Brain microvascular endothelial cell (primary cell): Measurements from ENCODE around the gene CARMIL3.
"Not testable (repeated sequence)": the region's sequence is repeated elsewhere in the genome, so short reads cannot be mapped to it uniquely, and the experiment has no call there.

Source experiments
- DNase-seq: peaks from one replicate; pipeline ENCODE4 v3.0.0-alpha.2; 2020
- H3K27ac ChIP-seq: fragments of 250-450 bp; sonication (Bioruptor Pico); 2 replicates; pipeline ENCODE4 v1.5.1; 2020; ENCODE audit warnings: mild to moderate bottlenecking, moderate library complexity
- H3K27me3 ChIP-seq: fragments of 250-450 bp; sonication (Bioruptor Pico); replicated peaks from 2 replicates; pipeline ENCODE4 v1.5.1; 2020; ENCODE audit warnings: mild to moderate bottlenecking
- H3K36me3 ChIP-seq: fragments of 250-450 bp; sonication (Bioruptor Pico); replicated peaks from 2 replicates; pipeline ENCODE4 v1.5.1; 2020; ENCODE audit warnings: mild to moderate bottlenecking
- H3K4me3 ChIP-seq: 2 replicates; pipeline ENCODE4 v1.5.1; 2011; ENCODE audit warnings: low read depth, mild to moderate bottlenecking, control low read depth, low read length, moderate library complexity
- CTCF ChIP-seq: IDR thresholded peaks from 2 replicates; pipeline ENCODE4 v1.5.1; 2011; ENCODE audit warnings: low read depth, mild to moderate bottlenecking, moderate library complexity, low read length, control low read depth, inconsistent platforms; ENCODE audit errors: missing control alignments
- in situ Hi-C: cut with HindIII; loops from 2 replicates; pipeline ENCODE4 v1.10.0; 2017; ENCODE audit warnings: low sequenced_read_pairs, low pct_ligation_motif_present

CARMIL3 gene

GRCh38 chr14:24103451-24103850 lies 51.6 kb downstream of the CARMIL3 start:
- H3K27me3 ChIP-seq: no peaks in the 10 kb centered on the region
- no peak for TF ChIP-seq CTCF
- no peak overlapping the region for H3K27ac ChIP-seq
- H3K4me3 ChIP-seq: no peak overlapping the region
- no peaks in the 10 kb centered on the region for H3K36me3 ChIP-seq
- no peak for DNase-seq
- in situ Hi-C loops: no loop called here

- H3K36me3 ChIP-seq, H3K27me3 ChIP-seq, H3K27ac ChIP-seq, in situ Hi-C loops, H3K4me3 ChIP-seq, DNase-seq: not testable (repeated sequence)
These were observed 53.9 kb downstream of the CARMIL3 start for GRCh38 chr14:24105609-24106239.

- DNase-seq: no peak
- no peaks in the 10 kb centered on the region for H3K36me3 ChIP-seq
- no peak for TF ChIP-seq CTCF
- no peaks in the 10 kb centered on the region for H3K27me3 ChIP-seq
- in situ Hi-C loops: no loop called here
- H3K4me3 ChIP-seq: no peak overlapping the region
- H3K27ac ChIP-seq: no peak overlapping the region
These were observed 55.0 kb downstream of the CARMIL3 start for GRCh38 chr14:24106672-24107271.

GRCh38 chr14:24108336-24108874 lies 56.6 kb downstream of the CARMIL3 start:
- Histone ChIP-seq H3K36me3 (no peaks in the 10 kb centered on the region), H3K4me3 (no peak overlapping the region), H3K27ac (no peak overlapping the region), H3K27me3 (no peaks in the 10 kb centered on the region)
- DNase-seq: no peak
- no peak for TF ChIP-seq CTCF
- in situ Hi-C loops: no loop called here

- no peak for DNase-seq
- no peak for TF ChIP-seq CTCF
These were observed 58.3 kb downstream of the CARMIL3 start for GRCh38 chr14:24110060-24110459.

GRCh38 chr14:24110523-24110922 lies 58.7 kb downstream of the CARMIL3 start:
- Histone ChIP-seq H3K36me3 (no peaks in the 10 kb centered on the region), H3K27ac (no peak overlapping the region), H3K27me3 (no peaks in the 10 kb centered on the region), H3K4me3 (no peak overlapping the region)
- no peak for TF ChIP-seq CTCF
- no peak for DNase-seq
- in situ Hi-C loops: no loop called here

More at GRCh38 chr14:24110060-24110459, 58.3 kb downstream of the CARMIL3 start:
- Histone ChIP-seq H3K36me3 (no peaks in the 10 kb centered on the region), H3K27me3 (no peaks in the 10 kb centered on the region), H3K4me3 (no peak overlapping the region), H3K27ac (no peak overlapping the region)
- in situ Hi-C loops: no loop called here
